ENCODE data around the gene BCL11A.

- TF ChIP-seq HOXA7 (CRISPR knock-in tag; IDR thresholded peaks at IDR 0.05) (no peak), CTCF (IDR thresholded peaks at IDR 0.05) (no peak), REST (IDR thresholded peaks at IDR 0.05) (no peak), EP300 (IDR thresholded peaks at IDR 0.05) (no peak), RCOR1 (IDR thresholded peaks at IDR 0.05; ENCODE audit: low read depth, low read length) (no peak), POLR2A (IDR thresholded peaks at IDR 0.05; ENCODE audit: low read length) (no peak), CHD2 (IDR thresholded peaks at IDR 0.05; ENCODE audit: low read length, partially characterized antibody) (no peak)
Measured at GRCh38 chr2:60498127-60498815, 55.2 kb downstream of the BCL11A start.
